Stomach smooth muscle (tissue), 2 donors: Measurements from ENCODE around the gene STAG3.
"Not testable (repeated sequence)": the region's sequence is repeated elsewhere in the genome, so short reads cannot be mapped to it uniquely, and the experiment has no call there.

Source experiments
- H3K27ac ChIP-seq: one replicate; pipeline ENCODE4 v1.7.0; 2013; ENCODE audit warnings: mild to moderate bottlenecking, low read length, inconsistent platforms
- H3K27me3 ChIP-seq, 2 donors: one replicate each; pipeline ENCODE4 v1.7.0; 2013; ENCODE audit warnings: low read length in 2 of 2; ENCODE audit not compliant: insufficient read depth in 2 of 2, control insufficient read depth in 1 of 2
- H3K36me3 ChIP-seq, 2 donors: one replicate each; pipeline ENCODE4 v1.7.0; 2013; ENCODE audit warnings: low read length in 2 of 2; ENCODE audit not compliant: control insufficient read depth in 2 of 2, insufficient read depth in 2 of 2
- H3K4me1 ChIP-seq: one replicate; pipeline ENCODE4 v1.7.0; 2013; ENCODE audit warnings: low read length; ENCODE audit not compliant: control insufficient read depth, insufficient read depth
- H3K4me3 ChIP-seq, 2 donors: one replicate each; pipeline ENCODE4 v1.7.0; 2013; ENCODE audit warnings: low read length in 2 of 2
- H3K9ac ChIP-seq, 2 donors: one replicate each; pipeline ENCODE4 v1.7.0; 2013; ENCODE audit warnings: low read length in 2 of 2, mild to moderate bottlenecking in 1 of 2
- H3K9me3 ChIP-seq, 2 donors: one replicate each; pipeline ENCODE4 v1.7.0; 2013; ENCODE audit warnings: low read length in 2 of 2; ENCODE audit not compliant: control insufficient read depth in 2 of 2
- donor health status: healthy.
- donor health status: Pancreatic carcinoma.

Gene STAG3

GRCh38 chr7:100259984-100260383, 82.3 kb downstream of the STAG3 start:
- not testable (repeated sequence) for H3K9ac ChIP-seq, H3K27me3 ChIP-seq, H3K27ac ChIP-seq, H3K4me1 ChIP-seq, H3K4me3 ChIP-seq, H3K9me3 ChIP-seq, H3K36me3 ChIP-seq

GRCh38 chr7:100262896-100263295, 85.2 kb downstream of the STAG3 start:
- not testable (repeated sequence) for H3K36me3 ChIP-seq, H3K4me3 ChIP-seq, H3K27me3 ChIP-seq, H3K4me1 ChIP-seq, H3K9ac ChIP-seq, H3K27ac ChIP-seq, H3K9me3 ChIP-seq
